ENCODE measurements around the gene GPR139. TPM values are rescaled to one million over a fixed set of nuclear protein-coding genes. Genes with fewer than 3 reads are reported as not detected.

GPR139 gene
- total RNA-seq, 1 experiment from 2014 or later: 0.22 TPM

DNA sequence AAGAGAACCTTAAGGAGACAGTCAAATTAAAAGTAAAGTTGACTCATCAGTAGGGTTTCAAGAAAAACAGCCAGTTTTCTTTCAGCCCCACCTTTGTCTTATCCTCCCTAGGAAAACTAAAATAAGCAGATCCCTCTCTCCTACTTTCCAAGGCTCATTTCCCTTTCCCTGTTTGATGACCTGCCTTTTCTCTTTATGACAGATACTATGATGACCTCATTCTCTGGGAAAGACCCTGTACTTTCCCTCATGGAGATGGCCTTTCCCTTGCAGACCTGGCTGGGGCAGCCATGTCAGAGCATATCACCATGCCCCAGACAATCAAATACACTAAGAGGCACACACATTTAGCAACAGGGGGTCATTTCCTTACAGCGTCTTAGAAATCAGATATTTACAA lies 53.6 kb downstream of the GPR139 start:
- Histone ChIP-seq H3K18ac (ENCODE audit: insufficient read length, low read depth, low read length) (no peak overlapping the region), H2BK120ac (ENCODE audit: low read depth, low read length, poor library complexity, severe bottlenecking) (no peak overlapping the region), H2AK5ac (ENCODE audit: insufficient read length, low read length) (no peak overlapping the region), H3K23ac (ENCODE audit: insufficient read length, low read depth, low read length) (no peak overlapping the region), H4K5ac (ENCODE audit: insufficient read length, low read depth, low read length) (no peak overlapping the region), H3K27ac (ENCODE audit: insufficient read length, low read depth, low read length) (no peak overlapping the region), H3K9me3 (ENCODE audit: control insufficient read depth, low read depth, low read length) (no peaks in the 10 kb centered on the region), H2BK5ac (ENCODE audit: insufficient read length, low read length) (no peak overlapping the region), H2BK20ac (ENCODE audit: low read depth, low read length, poor library complexity, severe bottlenecking) (no peak overlapping the region), H3K23me2 (ENCODE audit: insufficient read length, low read depth, low read length, poor library complexity, severe bottlenecking) (no peaks in the 10 kb centered on the region), H3K27me3 (ENCODE audit: insufficient read depth, low read length) (no peaks in the 10 kb centered on the region), H3K79me1 (ENCODE audit: insufficient read depth, low read depth, low read length, poor library complexity, severe bottlenecking) (no peaks in the 10 kb centered on the region), H3K79me2 (ENCODE audit: insufficient read depth, low read length) (no peaks in the 10 kb centered on the region), H3K9ac (ENCODE audit: extremely low read depth, insufficient read length, low read length) (no peak overlapping the region), H3K14ac (ENCODE audit: insufficient read depth, low read length) (no peak overlapping the region), H3T11ph (ENCODE audit: low read length) (no peak overlapping the region), H4K20me1 (ENCODE audit: control insufficient read depth, insufficient read depth, insufficient read length) (no peaks in the 10 kb centered on the region), H2AFZ (ENCODE audit: low read length) (no peak overlapping the region), H3K4me1 (ENCODE audit: insufficient read depth, low read length) (no peaks in the 10 kb centered on the region), H4K91ac (ENCODE audit: insufficient read length, low read depth, low read length) (no peak overlapping the region), H3K4me2 (ENCODE audit: insufficient read depth, insufficient read length, low read length) (no peak overlapping the region), H2BK12ac (ENCODE audit: insufficient read length, low read depth, low read length) (no peak overlapping the region), H2BK15ac (ENCODE audit: low read depth, low read length) (no peak overlapping the region), H3K4ac (ENCODE audit: low read depth, low read length) (no peak overlapping the region), H3K56ac (ENCODE audit: insufficient read length, low read depth, low read length) (no peak overlapping the region), H4K8ac (replicated peaks; ENCODE audit: insufficient read length, low read depth, low read length) (no peak overlapping the region)
- no CpG with 5 or more reads among the region's 1 CpG for WGBS (ENCODE audit: extremely low coverage, insufficient read length, low lambda C conversion rate)
- Mint-ChIP-seq H3K9me3 (no peaks in the 10 kb centered on the region; a peak in 2 of 5 replicates), H3K27me3 (ENCODE audit: low read depth) (peaks cover 17% of the 10 kb centered on the region), H3K4me3 (no peak overlapping the region), H3K27ac (no peak overlapping the region), H3K36me3 (ENCODE audit: insufficient read depth in 1 of 3, low read depth in 3 of 3) (no peaks in the 10 kb centered on the region), H3K4me1 (peaks cover 0 to 3% of the 10 kb centered on the region in 2 experiments; a peak in 1 of 4 replicates)
- TF ChIP-seq, protein P1, sequence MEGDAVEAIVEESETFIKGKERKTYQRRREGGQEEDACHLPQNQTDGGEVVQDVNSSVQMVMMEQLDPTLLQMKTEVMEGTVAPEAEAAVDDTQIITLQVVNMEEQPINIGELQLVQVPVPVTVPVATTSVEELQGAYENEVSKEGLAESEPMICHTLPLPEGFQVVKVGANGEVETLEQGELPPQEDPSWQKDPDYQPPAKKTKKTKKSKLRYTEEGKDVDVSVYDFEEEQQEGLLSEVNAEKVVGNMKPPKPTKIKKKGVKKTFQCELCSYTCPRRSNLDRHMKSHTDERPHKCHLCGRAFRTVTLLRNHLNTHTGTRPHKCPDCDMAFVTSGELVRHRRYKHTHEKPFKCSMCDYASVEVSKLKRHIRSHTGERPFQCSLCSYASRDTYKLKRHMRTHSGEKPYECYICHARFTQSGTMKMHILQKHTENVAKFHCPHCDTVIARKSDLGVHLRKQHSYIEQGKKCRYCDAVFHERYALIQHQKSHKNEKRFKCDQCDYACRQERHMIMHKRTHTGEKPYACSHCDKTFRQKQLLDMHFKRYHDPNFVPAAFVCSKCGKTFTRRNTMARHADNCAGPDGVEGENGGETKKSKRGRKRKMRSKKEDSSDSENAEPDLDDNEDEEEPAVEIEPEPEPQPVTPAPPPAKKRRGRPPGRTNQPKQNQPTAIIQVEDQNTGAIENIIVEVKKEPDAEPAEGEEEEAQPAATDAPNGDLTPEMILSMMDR (conservative IDR thresholded peaks at IDR 0.05): no peak
- no peak for DNase-seq

Data from H9 (cell line).